ENCODE results near the gene CALML6.
"Not testable (repeated sequence)": the region's sequence is repeated elsewhere in the genome, so short reads cannot be mapped to it uniquely, and the experiment has no call there.

Gene CALML6

GRCh38 chr1:1914971-1915692 is at the start of gene CALML6:
Gene CALML6, plus strand, starts transcription at chr1:1915260. Its CDS starts 21 bp downstream, at chr1:1915281.
- DNase-seq (ENCODE audit: low read depth, low spot score) = no peak

- DNase-seq (ENCODE audit: low read depth, low spot score) = no peak
Observed at GRCh38 chr1:1867164-1867563, 47.9 kb upstream of the CALML6 start.

GRCh38 chr1:1869469-1869868 is 45.6 kb upstream of the CALML6 start:
- DNase-seq (ENCODE audit: low read depth, low spot score) = no peak

GRCh38 chr1:1872329-1872994 is 42.6 kb upstream of the CALML6 start:
- DNase-seq (ENCODE audit: low read depth, low spot score) = no peak

GRCh38 chr1:1873186-1873585 is 41.9 kb upstream of the CALML6 start:
- no peak for DNase-seq (ENCODE audit: low read depth, low spot score)

GRCh38 chr1:1874901-1875300 is 40.2 kb upstream of the CALML6 start:
- DNase-seq (ENCODE audit: low read depth, low spot score) = no peak

DNA sequence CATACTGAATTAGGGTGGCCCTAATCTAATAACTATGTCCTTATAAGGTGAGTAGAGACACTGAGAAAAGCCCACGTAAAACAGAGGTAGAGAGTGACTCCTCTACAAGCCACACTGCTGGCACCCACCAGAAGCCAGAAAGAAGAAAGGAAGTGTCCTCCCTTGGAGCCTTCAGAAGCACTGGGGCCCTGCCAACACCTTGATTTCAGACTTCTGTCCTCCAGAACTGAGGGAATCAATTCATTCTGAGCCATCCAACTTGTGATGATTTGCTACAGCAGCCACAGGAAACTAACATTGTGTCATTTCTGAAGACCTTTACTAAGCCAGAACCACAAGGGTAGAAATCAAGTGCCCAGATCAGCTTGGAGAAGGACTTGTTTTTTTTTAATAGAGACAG is 39.1 kb upstream of the CALML6 start:
- no peak for DNase-seq (ENCODE audit: low read depth, low spot score)

DNA sequence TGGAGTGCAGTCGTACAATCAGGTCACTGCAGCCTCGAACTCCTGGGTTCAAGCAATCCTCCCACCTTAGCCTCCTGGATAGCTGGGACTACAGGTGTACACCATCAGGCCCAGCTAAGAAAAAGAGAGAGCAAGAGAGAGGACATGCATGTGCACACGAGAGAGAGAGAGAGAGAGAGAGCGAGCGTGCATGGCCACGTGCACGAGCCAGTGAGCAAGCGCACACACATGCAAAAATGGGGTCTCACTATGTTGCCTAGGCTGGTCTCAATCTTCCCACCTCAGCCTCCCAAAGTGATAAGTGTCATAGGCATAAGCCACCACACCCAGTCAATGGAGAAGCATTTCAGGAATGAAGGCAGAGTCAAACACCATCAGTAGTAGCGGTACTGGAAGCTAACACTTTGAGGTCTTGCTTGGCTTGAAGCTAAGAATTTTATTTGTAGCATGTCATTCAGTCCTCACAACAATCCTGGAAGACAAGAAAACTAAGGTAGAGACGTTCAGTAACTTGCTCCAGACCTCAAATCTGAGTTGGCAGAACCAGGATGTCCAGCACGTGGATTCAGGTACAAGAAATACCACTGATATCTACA is 38.6 kb upstream of the CALML6 start:
- no peak for DNase-seq (ENCODE audit: low read depth, low spot score)

- DNase-seq (ENCODE audit: low read depth, low spot score) = no peak
Observed at GRCh38 chr1:1877865-1878436, 37.1 kb upstream of the CALML6 start.

DNA sequence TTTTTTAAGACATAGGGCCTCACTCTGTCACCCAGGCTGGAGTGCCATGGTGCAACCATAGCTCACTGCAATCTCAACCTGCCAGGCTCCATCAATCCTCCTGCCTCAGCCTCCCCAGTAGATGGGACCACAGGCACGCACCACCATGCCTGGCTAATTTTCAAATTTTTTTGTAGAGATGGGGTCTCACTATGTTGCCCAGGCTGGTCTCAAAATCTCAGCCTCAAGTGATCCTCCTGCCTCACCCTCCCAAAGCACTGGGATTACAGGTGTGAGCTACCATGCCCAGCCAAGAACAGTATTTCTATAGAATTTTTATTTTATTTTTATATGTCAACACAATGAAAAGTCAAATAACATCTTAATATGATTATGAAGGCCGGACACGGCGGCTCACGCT is 35.1 kb upstream of the CALML6 start:
- DNase-seq (ENCODE audit: low read depth, low spot score) = no peak

- DNase-seq (ENCODE audit: low read depth, low spot score) = no peak
Observed at GRCh38 chr1:1880617-1881312, 34.3 kb upstream of the CALML6 start.

DNA sequence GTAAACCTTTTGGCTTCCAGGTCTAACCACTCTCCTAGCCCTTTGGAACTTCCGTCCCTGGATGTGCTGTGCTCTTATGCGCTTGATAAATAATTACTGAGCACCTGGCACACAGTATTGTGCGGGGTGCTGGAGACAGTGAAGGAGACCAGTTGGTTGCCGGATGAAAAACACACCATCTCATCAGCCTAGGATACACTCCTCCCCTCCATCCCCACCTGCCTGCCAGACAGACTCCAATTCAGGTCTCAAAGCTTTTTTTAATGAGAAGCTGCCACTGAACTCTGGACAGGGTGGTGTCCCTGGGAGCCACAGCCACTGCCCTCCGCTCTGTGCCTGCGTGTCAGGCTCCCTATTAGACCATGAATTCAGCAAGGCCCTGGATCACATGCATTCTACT is 33.3 kb upstream of the CALML6 start:
- no peak for DNase-seq (ENCODE audit: low read depth, low spot score)

DNA sequence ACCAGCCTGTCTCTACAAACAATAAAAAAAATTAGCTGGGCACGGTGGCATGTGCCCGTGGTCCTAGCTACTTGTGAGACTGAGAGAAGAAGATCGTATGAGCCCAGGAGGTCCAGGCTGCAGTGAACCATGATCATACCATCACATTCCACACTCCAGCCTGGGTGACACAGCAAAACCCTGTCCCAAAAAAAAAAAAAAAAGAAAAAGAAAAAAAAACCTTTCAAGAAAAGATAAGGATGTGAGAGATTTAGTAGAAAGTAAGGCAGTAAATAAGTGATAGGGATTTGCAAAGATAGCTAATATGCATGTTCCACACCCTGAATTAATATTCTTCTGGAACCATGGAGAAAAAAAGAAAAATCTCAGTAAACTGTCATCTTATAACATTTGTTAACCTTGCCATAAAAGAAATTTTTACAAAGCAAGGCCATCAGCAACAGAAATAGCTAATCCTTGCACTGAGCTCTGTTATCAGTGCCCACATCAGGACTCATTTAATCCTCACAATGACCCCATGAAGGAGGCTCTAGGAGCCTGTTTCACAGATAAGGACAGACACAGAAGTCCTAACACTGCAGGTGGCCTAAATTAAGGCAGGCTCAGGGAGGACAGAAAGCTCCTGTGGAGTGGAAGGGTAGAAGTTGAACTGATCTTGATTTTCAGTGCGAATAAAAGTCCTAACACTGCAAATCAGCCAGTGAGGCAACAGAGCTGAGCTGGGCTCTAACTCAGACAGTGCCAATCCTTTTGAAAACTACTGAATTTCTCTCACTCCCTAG is 31.8 kb upstream of the CALML6 start:
- no peak for DNase-seq (ENCODE audit: low read depth, low spot score)

DNA sequence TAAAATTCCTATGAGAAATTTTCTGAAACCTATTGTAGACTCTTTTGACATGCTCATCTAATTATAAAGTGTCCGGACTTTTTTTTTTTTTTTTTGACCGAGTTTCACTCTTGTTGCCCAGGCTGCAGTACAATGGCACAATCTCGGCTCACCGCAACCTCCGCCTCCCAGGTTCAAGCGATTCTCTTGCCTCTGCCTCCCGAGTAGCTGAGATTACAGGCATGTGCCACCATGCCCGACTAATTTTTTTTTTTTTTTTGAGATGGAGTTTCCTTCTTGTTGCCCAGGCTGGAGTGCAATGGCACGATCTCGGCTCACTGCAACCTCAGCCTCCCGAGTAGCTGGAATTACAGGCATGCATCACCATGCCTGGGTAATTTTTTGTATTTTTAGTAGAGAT is 31.2 kb upstream of the CALML6 start:
- DNase-seq (ENCODE audit: low read depth, low spot score) = not testable (repeated sequence)

DNA sequence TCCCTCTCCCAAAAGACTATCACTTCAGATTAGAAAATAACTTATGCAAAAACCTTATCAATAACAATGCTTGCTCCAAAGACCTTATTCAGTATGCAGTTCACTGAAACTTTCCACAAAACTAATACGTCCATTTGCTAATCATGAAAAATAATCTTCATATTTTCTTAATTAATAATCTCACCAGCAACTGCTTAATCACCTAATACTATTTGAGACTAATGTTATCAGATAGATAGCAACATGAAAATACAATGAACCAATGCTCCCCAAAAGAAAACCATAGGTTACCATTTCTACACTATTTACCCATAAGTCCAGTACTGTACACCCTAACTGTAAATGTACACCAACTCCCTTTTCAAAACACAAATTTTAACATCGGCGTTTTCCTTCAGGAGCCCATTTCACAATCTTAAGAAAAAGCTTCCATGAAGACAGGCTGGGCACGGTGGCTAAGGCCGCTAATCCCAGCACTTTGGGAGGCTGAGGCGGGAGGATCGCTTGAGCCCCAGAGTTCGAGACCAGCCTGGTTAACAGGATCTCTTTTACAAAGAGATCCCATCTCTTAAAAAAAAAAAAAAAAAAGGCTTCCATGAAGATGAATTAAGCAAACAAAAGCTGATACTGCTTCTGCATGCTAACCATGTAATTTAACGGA is 25.8 kb upstream of the CALML6 start:
- no peak for DNase-seq (ENCODE audit: low read depth, low spot score)

GRCh38 chr1:1889847-1890505 is 25.1 kb upstream of the CALML6 start:
- DNase-seq (ENCODE audit: low read depth, low spot score) = no peak

DNA sequence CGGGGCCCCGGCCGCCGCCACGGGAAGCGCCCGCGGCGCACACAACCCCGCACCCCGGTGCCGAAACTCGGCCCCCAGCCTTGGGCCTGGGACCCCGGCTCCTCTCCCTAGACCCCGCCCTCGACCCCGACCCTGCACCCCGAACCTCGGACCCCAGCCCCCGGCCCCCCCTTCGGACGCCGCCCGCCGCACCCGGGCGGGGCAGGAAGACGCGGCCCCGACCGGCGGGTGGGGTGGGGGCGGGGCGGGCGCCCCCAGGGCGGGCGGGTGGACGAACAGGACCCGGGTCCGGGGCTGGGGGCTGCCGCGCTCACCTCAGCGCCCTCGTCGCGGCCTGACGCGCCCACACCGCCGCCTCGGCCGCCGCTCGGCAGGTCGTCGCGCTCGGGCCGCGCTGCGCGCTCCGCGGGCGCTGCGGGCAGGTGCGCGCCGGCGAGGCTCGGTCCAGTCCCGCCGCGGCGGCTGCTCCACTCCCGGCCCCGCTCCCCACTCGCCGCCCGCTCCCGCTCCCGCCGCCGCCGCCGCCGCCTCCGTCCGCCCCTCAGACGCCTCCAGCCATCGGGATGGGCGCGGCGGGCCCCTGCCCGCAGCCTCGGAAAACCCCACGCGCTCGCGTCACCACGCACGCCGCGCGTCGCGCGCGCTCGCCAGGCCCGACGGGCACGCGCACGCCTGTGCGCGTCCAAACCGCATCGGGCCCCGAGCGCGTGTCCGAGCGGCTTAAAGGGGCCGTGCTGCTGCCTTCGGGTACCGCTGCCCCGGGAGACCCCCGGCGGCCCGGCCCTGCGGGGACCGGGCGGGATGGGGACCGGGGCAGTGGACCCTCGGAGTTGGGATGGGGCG is 24.3 kb upstream of the CALML6 start, which contains the start of gene GNB1:
TSS of gene GNB1 (minus strand) at position 582 of the 843 bp plus-strand sequence. CDS start 65,634 bp downstream, outside the sequence.
- peak; percentile 79 for DNase-seq (ENCODE audit: low read depth, low spot score)

DNA sequence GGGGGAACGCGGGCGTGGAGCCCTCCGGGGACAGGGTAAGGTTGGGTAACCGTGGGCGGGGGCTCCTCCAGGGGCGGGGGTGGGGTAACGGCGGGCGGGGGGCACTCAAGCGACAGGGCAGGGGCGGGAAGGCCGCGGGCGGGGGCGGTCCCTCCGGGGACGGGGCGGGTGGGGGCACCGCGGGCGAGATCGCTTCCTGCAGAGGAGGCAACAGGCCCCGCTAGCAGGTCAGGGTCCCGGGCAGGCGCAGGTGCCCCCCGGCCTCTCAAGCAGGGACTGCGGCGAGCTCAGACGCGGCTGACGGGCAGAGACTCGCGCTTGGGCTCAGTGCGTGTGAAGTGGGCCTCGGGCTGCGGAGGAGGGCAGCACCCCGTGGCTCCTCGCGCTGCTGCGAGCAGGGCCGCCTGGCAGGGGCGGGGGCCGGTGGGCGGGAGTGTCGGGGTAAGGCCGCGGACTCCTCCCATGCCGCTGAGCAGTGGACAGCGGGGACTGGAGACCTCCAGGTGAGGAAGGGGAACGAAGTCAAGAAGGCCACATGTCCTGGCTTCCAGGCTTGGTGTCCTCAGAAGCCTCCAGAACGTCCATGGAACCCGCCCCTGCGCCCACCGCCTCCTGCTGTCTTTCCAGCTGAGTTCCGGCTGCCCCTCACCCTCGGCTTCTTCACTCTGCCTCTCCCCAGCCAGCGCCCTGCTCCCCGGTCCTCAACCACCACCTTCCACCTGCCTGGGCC is 23.5 kb upstream of the CALML6 start:
- peak; percentile 58 for DNase-seq (ENCODE audit: low read depth, low spot score)
